Astrocyte (in vitro differentiated cells and primary cell): ENCODE measurements around the gene CCDC66.

Source experiments
- CTCF ChIP-seq: IDR thresholded peaks from 2 replicates; pipeline ENCODE4 v1.5.1; 2011; ENCODE audit warnings: low read depth, mild to moderate bottlenecking, inconsistent platforms, low read length, moderate library complexity; ENCODE audit not compliant: insufficient read depth
- EZH2 ChIP-seq: IDR thresholded peaks from 2 replicates; pipeline ENCODE4 v1.6.1; 2012; ENCODE audit warnings: mild to moderate bottlenecking, low read length, inconsistent platforms; ENCODE audit not compliant: insufficient read depth

- TF ChIP-seq EZH2, result no peak
- no peak for TF ChIP-seq CTCF
Observed at GRCh38 chr3:56622381-56622780, 65.4 kb downstream of the CCDC66 start.
